ENCODE measurements around the gene GC.
"Not testable (repeated sequence)": the region's sequence is repeated elsewhere in the genome, so short reads cannot be mapped to it uniquely, and the experiment has no call there.

The GC gene

GRCh38 chr4:71783972-71784371, at the start of gene GC:
TSS of gene GC (minus strand) at chr4:71784079. CDS start at chr4:71784018, 61 bp downstream.
- no peak for DNase-seq

GRCh38 chr4:71833232-71833900, 49.5 kb upstream of the GC start:
- DNase-seq: no peak

- no peak for DNase-seq
Measured at GRCh38 chr4:71832049-71832448, 48.2 kb upstream of the GC start.

- DNase-seq: no peak
Measured at GRCh38 chr4:71830497-71831190, 46.8 kb upstream of the GC start.

- DNase-seq: no peak
Measured at GRCh38 chr4:71828470-71828869, 44.6 kb upstream of the GC start.

- DNase-seq: no peak
Measured at GRCh38 chr4:71827826-71828225, 43.9 kb upstream of the GC start.

GRCh38 chr4:71816676-71817303, 32.9 kb upstream of the GC start:
- no peak for DNase-seq

GRCh38 chr4:71814433-71814832, 30.6 kb upstream of the GC start:
- DNase-seq: no peak

GRCh38 chr4:71809805-71810204, 25.9 kb upstream of the GC start:
- not testable (repeated sequence) for DNase-seq

- no peak for DNase-seq
Measured at GRCh38 chr4:71807469-71807868, 23.6 kb upstream of the GC start.

- DNase-seq: not testable (repeated sequence)
Measured at GRCh38 chr4:71805230-71805629, 21.4 kb upstream of the GC start.

- DNase-seq: not testable (repeated sequence)
Measured at GRCh38 chr4:71804017-71804697, 20.3 kb upstream of the GC start.

- no peak for DNase-seq
Measured at GRCh38 chr4:71785959-71786358, 2.1 kb upstream of the GC start.

GRCh38 chr4:71784569-71785197, 804 bp upstream of the GC start:
- no peak for DNase-seq

GRCh38 chr4:71777891-71778290, 6.0 kb downstream of the GC start:
- no peak for DNase-seq

- DNase-seq: no peak
Measured at GRCh38 chr4:71775449-71775848, 8.4 kb downstream of the GC start.

- no peak for DNase-seq
Measured at GRCh38 chr4:71774136-71774535, 9.7 kb downstream of the GC start.

GRCh38 chr4:71773004-71773403, 10.9 kb downstream of the GC start:
- DNase-seq: no peak

GRCh38 chr4:71772592-71772991, 11.3 kb downstream of the GC start:
- DNase-seq: no peak

GRCh38 chr4:71771613-71772012, 12.3 kb downstream of the GC start:
- no peak for DNase-seq

GRCh38 chr4:71769434-71769833, 14.4 kb downstream of the GC start:
- no peak for DNase-seq

GRCh38 chr4:71768123-71768522, 15.8 kb downstream of the GC start:
- no peak for DNase-seq

GRCh38 chr4:71765821-71766383, 18.0 kb downstream of the GC start:
- no peak for DNase-seq

Measured in hematopoietic multipotent progenitor cell treated with erythropoietin and hydrocortisone succinate and interleukin-3 and kit ligand, for 8 days (in vitro differentiated cells).